AG09309 (cell line): Measurements from ENCODE around the gene FAIM2.

ENCODE experiments used
- DNase-seq: peaks from one replicate; pipeline ENCODE4 v3.0.0-alpha.2; 2010; ENCODE audit warnings: low read depth
- H3K4me3 ChIP-seq: 2 replicates; pipeline ENCODE4 v1.5.1; 2011; ENCODE audit warnings: mild to moderate bottlenecking, low read depth, low read length, moderate library complexity; ENCODE audit not compliant: control insufficient read depth
- CTCF ChIP-seq: IDR thresholded peaks from 2 replicates; pipeline ENCODE4 v1.5.1; 2011; ENCODE audit warnings: mild to moderate bottlenecking, low read depth, low read length, inconsistent platforms; ENCODE audit not compliant: insufficient read depth, control insufficient read depth; ENCODE audit errors: missing control alignments

The FAIM2 gene

GRCh38 chr12:49909826-49910225 is 6.1 kb upstream of the FAIM2 start:
- no peak for DNase-seq
- no peak overlapping the region for H3K4me3 ChIP-seq
- TF ChIP-seq CTCF, result no peak

GRCh38 chr12:49909356-49909755 is 5.7 kb upstream of the FAIM2 start:
- TF ChIP-seq CTCF, result no peak
- DNase-seq, result no peak
- no peak overlapping the region for H3K4me3 ChIP-seq

GRCh38 chr12:49907352-49907751 is 3.7 kb upstream of the FAIM2 start:
- DNase-seq, result no peak
- no peak overlapping the region for H3K4me3 ChIP-seq
- no peak for TF ChIP-seq CTCF

- no peak for DNase-seq
- no peak for TF ChIP-seq CTCF
- H3K4me3 ChIP-seq, result no peak overlapping the region
These were observed 2.1 kb upstream of the FAIM2 start for GRCh38 chr12:49905718-49906314.

- DNase-seq, result no peak
- peak overlapping the region; percentile 33 for H3K4me3 ChIP-seq
- TF ChIP-seq CTCF, result no peak
These were observed 901 bp upstream of the FAIM2 start for GRCh38 chr12:49904601-49905000.

GRCh38 chr12:49903351-49903699 is 375 bp downstream of the FAIM2 start:
- TF ChIP-seq CTCF, result no peak
- DNase-seq, result no peak
- peak overlapping the region; percentile 43 for H3K4me3 ChIP-seq
